ENCODE measurements around the gene S100B. TPM values are rescaled to one million over a fixed set of nuclear protein-coding genes. Genes with fewer than 3 reads are reported as not detected.

The S100B gene
- total RNA-seq, 4 donors from 2014 or later = 0.89 to 4.9 TPM; not detected in 2

GRCh38 chr21:46562964-46563607 lies 41.8 kb downstream of the S100B start:
- TF ChIP-seq CTCF (IDR thresholded peaks at IDR 0.05) (no peak), POLR2A (IDR thresholded peaks at IDR 0.05) (no peak)
- Histone ChIP-seq H3K4me1 (peaks cover 0 to 16% of the 10 kb centered on the region in 2 donors), H3K9me3 (no peaks in the 10 kb centered on the region), H3K27me3 (no peaks in the 10 kb centered on the region), H3K36me3 (peaks cover 37 to 44% of the 10 kb centered on the region in 2 donors), H3K4me3 (replicated peaks in 1 of 3) (no peak overlapping the region), H3K27ac (no peak overlapping the region)
- intact Hi-C loops (cut with DNase I) = no loop called here
- WGBS, 2 donors = 83 to 92% methylated on average over 10 to 14 of the region's 14 CpGs
- no peak for DNase-seq

- H3K9me3 ChIP-seq = no peaks in the 10 kb centered on the region
- H3K27ac ChIP-seq = no peak overlapping the region
- peaks cover 37 to 44% of the 10 kb centered on the region in 2 donors for H3K36me3 ChIP-seq
- intact Hi-C loops (cut with DNase I) = no loop called here
- 88 to 93% methylated on average over 10 of the region's 10 CpGs for WGBS, 2 donors
- no peak for DNase-seq
- H3K27me3 ChIP-seq = no peaks in the 10 kb centered on the region
- TF ChIP-seq CTCF (IDR thresholded peaks at IDR 0.05) (no peak), POLR2A (IDR thresholded peaks at IDR 0.05) (no peak)
- H3K4me3 ChIP-seq (replicated peaks in 1 of 3) = no peak overlapping the region
- peaks cover 0 to 16% of the 10 kb centered on the region in 2 donors for H3K4me1 ChIP-seq
These were observed 42.4 kb downstream of the S100B start for GRCh38 chr21:46562472-46562871.

- H3K36me3 ChIP-seq = peaks cover 37 to 50% of the 10 kb centered on the region in 2 donors
- H3K4me3 ChIP-seq (replicated peaks in 1 of 3) = no peak overlapping the region
- peaks cover 0 to 16% of the 10 kb centered on the region in 2 donors for H3K4me1 ChIP-seq
- intact Hi-C loops (cut with DNase I) = no loop called here
- no peaks in the 10 kb centered on the region for H3K27me3 ChIP-seq
- DNase-seq = no peak
- no peak for TF ChIP-seq POLR2A (IDR thresholded peaks at IDR 0.05)
- TF ChIP-seq CTCF (IDR thresholded peaks at IDR 0.05) = no peak
- no peak overlapping the region for H3K27ac ChIP-seq
- H3K9me3 ChIP-seq = no peaks in the 10 kb centered on the region
- WGBS, 2 donors = 94 to 97% methylated on average over 19 of the region's 19 CpGs
These were observed 43.3 kb downstream of the S100B start for GRCh38 chr21:46561445-46562090.

GRCh38 chr21:46560568-46561444 lies 44.1 kb downstream of the S100B start:
- peaks cover 37 to 54% of the 10 kb centered on the region in 2 donors for H3K36me3 ChIP-seq
- H3K4me1 ChIP-seq = peaks cover 0 to 16% of the 10 kb centered on the region in 2 donors
- H3K4me3 ChIP-seq (replicated peaks in 1 of 3) = no peak overlapping the region
- DNase-seq = no peak
- H3K27ac ChIP-seq = peak overlapping the region in 2 of 3 donors; percentile 62 to 80
- WGBS, 2 donors = 93 to 95% methylated on average over 10 to 19 of the region's 19 CpGs
- TF ChIP-seq CTCF (IDR thresholded peaks at IDR 0.05) (no peak), POLR2A (IDR thresholded peaks at IDR 0.05) (no peak)
- H3K9me3 ChIP-seq = no peaks in the 10 kb centered on the region
- H3K27me3 ChIP-seq = no peaks in the 10 kb centered on the region
- intact Hi-C loops (cut with DNase I) = no loop called here
